ENCODE results near the gene CHST3.

Gene CHST3

GRCh38 chr10:72058989-72059842 lies 95.0 kb downstream of the CHST3 start:
- no peak for TF ChIP-seq CTCF (IDR thresholded peaks at IDR 0.05; ENCODE audit: low read depth, low read length)
- DNase-seq, result no peak

GRCh38 chr10:72059843-72060822 lies 95.9 kb downstream of the CHST3 start:
- TF ChIP-seq CTCF (IDR thresholded peaks at IDR 0.05; ENCODE audit: low read depth, low read length), result no peak
- Histone ChIP-seq H3K4me1 (no peaks in the 10 kb centered on the region), H3K9me3 (no peaks in the 10 kb centered on the region), H3K27me3 (no peaks in the 10 kb centered on the region), H3K36me3 (no peaks in the 10 kb centered on the region), H3K4me3 (ENCODE audit: low read depth, low read length) (no peak overlapping the region)
- DNase-seq, result no peak

More at GRCh38 chr10:72058989-72059842, 95.0 kb downstream of the CHST3 start:
- H3K4me3 ChIP-seq (ENCODE audit: low read depth, low read length), result no peak overlapping the region
- no peaks in the 10 kb centered on the region for H3K4me1 ChIP-seq
- no peaks in the 10 kb centered on the region for H3K27me3 ChIP-seq
- H3K36me3 ChIP-seq, result no peaks in the 10 kb centered on the region
- no peaks in the 10 kb centered on the region for H3K9me3 ChIP-seq

GRCh38 chr10:72061491-72061890 lies 97.3 kb downstream of the CHST3 start:
- TF ChIP-seq CTCF (IDR thresholded peaks at IDR 0.05; ENCODE audit: low read depth, low read length), result peak; percentile 46
- no peak overlapping the region for H3K4me3 ChIP-seq (ENCODE audit: low read depth, low read length)
- peak; percentile 27 for DNase-seq
- no peaks in the 10 kb centered on the region for H3K27me3 ChIP-seq
- H3K9me3 ChIP-seq, result no peaks in the 10 kb centered on the region
- H3K36me3 ChIP-seq, result no peaks in the 10 kb centered on the region
- H3K4me1 ChIP-seq, result no peaks in the 10 kb centered on the region

GRCh38 chr10:72061930-72062329 lies 97.7 kb downstream of the CHST3 start:
- H3K27me3 ChIP-seq, result no peaks in the 10 kb centered on the region
- no peak for TF ChIP-seq CTCF (IDR thresholded peaks at IDR 0.05; ENCODE audit: low read depth, low read length)
- no peaks in the 10 kb centered on the region for H3K9me3 ChIP-seq
- DNase-seq, result no peak
- no peak overlapping the region for H3K4me3 ChIP-seq (ENCODE audit: low read depth, low read length)
- no peaks in the 10 kb centered on the region for H3K36me3 ChIP-seq
- no peaks in the 10 kb centered on the region for H3K4me1 ChIP-seq

GRCh38 chr10:72062382-72062781 lies 98.2 kb downstream of the CHST3 start:
- Histone ChIP-seq H3K9me3 (no peaks in the 10 kb centered on the region), H3K4me3 (ENCODE audit: low read depth, low read length) (no peak overlapping the region), H3K36me3 (no peaks in the 10 kb centered on the region), H3K4me1 (no peaks in the 10 kb centered on the region), H3K27me3 (no peaks in the 10 kb centered on the region)
- no peak for DNase-seq
- no peak for TF ChIP-seq CTCF (IDR thresholded peaks at IDR 0.05; ENCODE audit: low read depth, low read length)
